Stimulated activated CD8-positive, alpha-beta memory T cell treated with anti-CD3 and anti-CD28 coated beads, Interleukin-7, amount 100 ng/mL, for 48 hours (primary cell): ENCODE measurements around the gene OTUD7B.

Source experiments
- DNase-seq, 2 donors: peaks; one replicate each; pipeline ENCODE4 v3.0.0-alpha.2; 2020; ENCODE audit warnings: low read depth in 1 of 2; ENCODE audit errors: extremely low read depth in 1 of 2

OTUD7B gene

GRCh38 chr1:150005606-150006005 is 4.9 kb downstream of the OTUD7B start:
- DNase-seq, result no peak

GRCh38 chr1:150003801-150004200 is 6.7 kb downstream of the OTUD7B start:
- DNase-seq, result no peak

GRCh38 chr1:150002217-150002616 is 8.3 kb downstream of the OTUD7B start:
- DNase-seq, result no peak

GRCh38 chr1:150001415-150001814 is 9.1 kb downstream of the OTUD7B start:
- DNase-seq, result no peak

GRCh38 chr1:149997585-149998262 is 12.8 kb downstream of the OTUD7B start:
- peak in 1 of 2 donors; percentile 21 for DNase-seq

GRCh38 chr1:149995927-149996326 is 14.6 kb downstream of the OTUD7B start:
- no peak for DNase-seq

- no peak for DNase-seq
These were observed 16.8 kb downstream of the OTUD7B start for GRCh38 chr1:149993764-149994163.

GRCh38 chr1:149993181-149993580 is 17.3 kb downstream of the OTUD7B start:
- DNase-seq, result no peak

- no peak for DNase-seq
These were observed 23.3 kb downstream of the OTUD7B start for GRCh38 chr1:149987297-149987595.

- DNase-seq, result no peak
These were observed 23.8 kb downstream of the OTUD7B start for GRCh38 chr1:149986486-149987296.

- no peak for DNase-seq
These were observed 30.5 kb downstream of the OTUD7B start for GRCh38 chr1:149979972-149980540.

- DNase-seq, result no peak
These were observed 31.1 kb downstream of the OTUD7B start for GRCh38 chr1:149979245-149979971.

GRCh38 chr1:149978547-149979023 is 31.9 kb downstream of the OTUD7B start:
- no peak for DNase-seq

GRCh38 chr1:149977345-149977744 is 33.2 kb downstream of the OTUD7B start:
- DNase-seq, result no peak

- no peak for DNase-seq
These were observed 38.0 kb downstream of the OTUD7B start for GRCh38 chr1:149972547-149972946.

GRCh38 chr1:149967646-149968045 is 42.9 kb downstream of the OTUD7B start:
- no peak for DNase-seq

GRCh38 chr1:149967041-149967440 is 43.5 kb downstream of the OTUD7B start:
- DNase-seq, result no peak

GRCh38 chr1:149966405-149966804 is 44.1 kb downstream of the OTUD7B start:
- DNase-seq, result no peak

- DNase-seq, result no peak
These were observed 45.1 kb downstream of the OTUD7B start for GRCh38 chr1:149965440-149965839.

- no peak for DNase-seq
These were observed 47.2 kb downstream of the OTUD7B start for GRCh38 chr1:149963358-149963757.

- DNase-seq, result no peak
These were observed 47.8 kb downstream of the OTUD7B start for GRCh38 chr1:149962736-149963135.
